Measurements from ENCODE around the gene MMP14. TPM values are rescaled to one million over a fixed set of nuclear protein-coding genes. Genes with fewer than 3 reads are reported as not detected.
A peak's percentile ranks its signal among the peaks of the same experiment; 100 is the strongest.

The MMP14 gene
- total and polyA plus RNA-seq, 2 of the 13 experiments (the other 11 are each of a cell fraction or from before 2014, with no cell fraction given) = 5.2 to 9.8 TPM

DNA sequence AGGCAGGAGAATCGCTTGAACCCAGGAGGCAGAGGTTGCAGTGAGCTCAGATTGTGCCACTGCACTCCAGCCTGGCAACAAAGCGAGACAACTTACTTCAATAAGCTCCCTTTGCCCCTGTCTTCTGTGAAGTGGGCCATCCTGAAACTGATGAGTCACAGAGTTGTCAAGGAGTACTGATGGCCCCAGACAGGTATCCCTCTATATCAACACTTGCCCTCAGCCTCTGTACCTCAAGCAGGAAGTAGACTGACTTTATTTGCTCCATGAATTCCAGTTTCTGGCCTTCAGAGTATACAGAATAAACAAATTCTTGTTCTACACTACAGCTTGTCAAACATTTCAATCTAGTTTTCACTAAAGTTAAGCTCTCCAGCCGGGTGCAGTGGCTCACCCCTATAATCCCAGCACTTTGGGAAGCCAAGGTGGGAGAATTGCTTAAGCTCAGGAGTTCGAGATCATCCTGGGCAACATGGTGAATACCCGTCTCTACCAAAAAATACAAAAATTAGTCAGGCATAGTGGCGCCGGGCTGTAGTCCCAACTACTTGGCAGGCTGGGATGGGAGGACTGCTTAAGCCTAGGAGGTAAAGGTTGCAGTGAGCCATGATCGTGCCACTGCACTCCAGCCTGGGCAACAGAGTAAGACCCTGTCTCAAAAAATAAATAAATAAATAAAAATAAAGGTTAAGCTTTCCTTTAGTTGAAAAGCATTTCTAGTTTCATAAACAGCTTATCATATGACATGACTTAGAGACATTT is 18.8 kb downstream of the MMP14 start (continued):
- TF ChIP-seq, protein P1, sequence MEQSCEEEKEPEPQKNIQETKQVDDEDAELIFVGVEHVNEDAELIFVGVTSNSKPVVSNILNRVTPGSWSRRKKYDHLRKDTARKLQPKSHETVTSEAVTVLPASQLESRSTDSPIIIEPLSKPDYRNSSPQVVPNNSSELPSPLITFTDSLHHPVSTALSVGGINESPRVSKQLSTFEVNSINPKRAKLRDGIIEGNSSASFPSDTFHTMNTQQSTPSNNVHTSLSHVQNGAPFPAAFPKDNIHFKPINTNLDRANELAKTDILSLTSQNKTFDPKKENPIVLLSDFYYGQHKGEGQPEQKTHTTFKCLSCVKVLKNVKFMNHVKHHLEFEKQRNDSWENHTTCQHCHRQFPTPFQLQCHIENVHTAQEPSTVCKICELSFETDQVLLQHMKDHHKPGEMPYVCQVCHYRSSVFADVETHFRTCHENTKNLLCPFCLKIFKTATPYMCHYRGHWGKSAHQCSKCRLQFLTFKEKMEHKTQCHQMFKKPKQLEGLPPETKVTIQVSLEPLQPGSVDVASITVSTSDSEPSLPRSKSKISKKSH (CRISPR knock-in tag; IDR thresholded peaks at IDR 0.05; ENCODE audit: borderline replicate concordance) = no peak
- TF ChIP-seq ZMYM2 (CRISPR knock-in tag; IDR thresholded peaks at IDR 0.05) = no peak
- TF ChIP-seq, protein P2, sequence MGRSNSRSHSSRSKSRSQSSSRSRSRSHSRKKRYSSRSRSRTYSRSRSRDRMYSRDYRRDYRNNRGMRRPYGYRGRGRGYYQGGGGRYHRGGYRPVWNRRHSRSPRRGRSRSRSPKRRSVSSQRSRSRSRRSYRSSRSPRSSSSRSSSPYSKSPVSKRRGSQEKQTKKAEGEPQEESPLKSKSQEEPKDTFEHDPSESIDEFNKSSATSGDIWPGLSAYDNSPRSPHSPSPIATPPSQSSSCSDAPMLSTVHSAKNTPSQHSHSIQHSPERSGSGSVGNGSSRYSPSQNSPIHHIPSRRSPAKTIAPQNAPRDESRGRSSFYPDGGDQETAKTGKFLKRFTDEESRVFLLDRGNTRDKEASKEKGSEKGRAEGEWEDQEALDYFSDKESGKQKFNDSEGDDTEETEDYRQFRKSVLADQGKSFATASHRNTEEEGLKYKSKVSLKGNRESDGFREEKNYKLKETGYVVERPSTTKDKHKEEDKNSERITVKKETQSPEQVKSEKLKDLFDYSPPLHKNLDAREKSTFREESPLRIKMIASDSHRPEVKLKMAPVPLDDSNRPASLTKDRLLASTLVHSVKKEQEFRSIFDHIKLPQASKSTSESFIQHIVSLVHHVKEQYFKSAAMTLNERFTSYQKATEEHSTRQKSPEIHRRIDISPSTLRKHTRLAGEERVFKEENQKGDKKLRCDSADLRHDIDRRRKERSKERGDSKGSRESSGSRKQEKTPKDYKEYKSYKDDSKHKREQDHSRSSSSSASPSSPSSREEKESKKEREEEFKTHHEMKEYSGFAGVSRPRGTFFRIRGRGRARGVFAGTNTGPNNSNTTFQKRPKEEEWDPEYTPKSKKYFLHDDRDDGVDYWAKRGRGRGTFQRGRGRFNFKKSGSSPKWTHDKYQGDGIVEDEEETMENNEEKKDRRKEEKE (IDR thresholded peaks at IDR 0.05) = no peak
- TF ChIP-seq ATM (IDR thresholded peaks at IDR 0.05; ENCODE audit: borderline replicate concordance) = no peak
- TF ChIP-seq ZNF781 (CRISPR knock-in tag; IDR thresholded peaks at IDR 0.05; ENCODE audit: borderline replicate concordance, not compliant biosample characterization) = no peak
- TF ChIP-seq RORA (CRISPR knock-in tag; IDR thresholded peaks at IDR 0.05) = no peak
- peak; percentile 74; the same call in 1 of the 2 replicates for TF ChIP-seq MIXL1 (CRISPR knock-in tag; IDR thresholded peaks at IDR 0.05)
- TF ChIP-seq NFYB (CRISPR knock-in tag; IDR thresholded peaks at IDR 0.05) = no peak
- no peak for TF ChIP-seq HES4 (CRISPR knock-in tag; IDR thresholded peaks at IDR 0.05; ENCODE audit: borderline replicate concordance)
- TF ChIP-seq IKZF4 (CRISPR knock-in tag; IDR thresholded peaks at IDR 0.05; ENCODE audit: borderline replicate concordance, low read depth, not compliant biosample characterization) = no peak
- TF ChIP-seq, protein P3, sequence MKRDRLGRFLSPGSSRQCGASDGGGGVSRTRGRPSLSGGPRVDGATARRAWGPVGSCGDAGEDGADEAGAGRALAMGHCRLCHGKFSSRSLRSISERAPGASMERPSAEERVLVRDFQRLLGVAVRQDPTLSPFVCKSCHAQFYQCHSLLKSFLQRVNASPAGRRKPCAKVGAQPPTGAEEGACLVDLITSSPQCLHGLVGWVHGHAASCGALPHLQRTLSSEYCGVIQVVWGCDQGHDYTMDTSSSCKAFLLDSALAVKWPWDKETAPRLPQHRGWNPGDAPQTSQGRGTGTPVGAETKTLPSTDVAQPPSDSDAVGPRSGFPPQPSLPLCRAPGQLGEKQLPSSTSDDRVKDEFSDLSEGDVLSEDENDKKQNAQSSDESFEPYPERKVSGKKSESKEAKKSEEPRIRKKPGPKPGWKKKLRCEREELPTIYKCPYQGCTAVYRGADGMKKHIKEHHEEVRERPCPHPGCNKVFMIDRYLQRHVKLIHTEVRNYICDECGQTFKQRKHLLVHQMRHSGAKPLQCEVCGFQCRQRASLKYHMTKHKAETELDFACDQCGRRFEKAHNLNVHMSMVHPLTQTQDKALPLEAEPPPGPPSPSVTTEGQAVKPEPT (CRISPR knock-in tag; IDR thresholded peaks at IDR 0.05; ENCODE audit: low read depth) = no peak
- TF ChIP-seq RXRB (CRISPR knock-in tag; IDR thresholded peaks at IDR 0.05; ENCODE audit: borderline replicate concordance) = peak; percentile 43; the same call in 1 of the 2 replicates
- TF ChIP-seq, protein P4, sequence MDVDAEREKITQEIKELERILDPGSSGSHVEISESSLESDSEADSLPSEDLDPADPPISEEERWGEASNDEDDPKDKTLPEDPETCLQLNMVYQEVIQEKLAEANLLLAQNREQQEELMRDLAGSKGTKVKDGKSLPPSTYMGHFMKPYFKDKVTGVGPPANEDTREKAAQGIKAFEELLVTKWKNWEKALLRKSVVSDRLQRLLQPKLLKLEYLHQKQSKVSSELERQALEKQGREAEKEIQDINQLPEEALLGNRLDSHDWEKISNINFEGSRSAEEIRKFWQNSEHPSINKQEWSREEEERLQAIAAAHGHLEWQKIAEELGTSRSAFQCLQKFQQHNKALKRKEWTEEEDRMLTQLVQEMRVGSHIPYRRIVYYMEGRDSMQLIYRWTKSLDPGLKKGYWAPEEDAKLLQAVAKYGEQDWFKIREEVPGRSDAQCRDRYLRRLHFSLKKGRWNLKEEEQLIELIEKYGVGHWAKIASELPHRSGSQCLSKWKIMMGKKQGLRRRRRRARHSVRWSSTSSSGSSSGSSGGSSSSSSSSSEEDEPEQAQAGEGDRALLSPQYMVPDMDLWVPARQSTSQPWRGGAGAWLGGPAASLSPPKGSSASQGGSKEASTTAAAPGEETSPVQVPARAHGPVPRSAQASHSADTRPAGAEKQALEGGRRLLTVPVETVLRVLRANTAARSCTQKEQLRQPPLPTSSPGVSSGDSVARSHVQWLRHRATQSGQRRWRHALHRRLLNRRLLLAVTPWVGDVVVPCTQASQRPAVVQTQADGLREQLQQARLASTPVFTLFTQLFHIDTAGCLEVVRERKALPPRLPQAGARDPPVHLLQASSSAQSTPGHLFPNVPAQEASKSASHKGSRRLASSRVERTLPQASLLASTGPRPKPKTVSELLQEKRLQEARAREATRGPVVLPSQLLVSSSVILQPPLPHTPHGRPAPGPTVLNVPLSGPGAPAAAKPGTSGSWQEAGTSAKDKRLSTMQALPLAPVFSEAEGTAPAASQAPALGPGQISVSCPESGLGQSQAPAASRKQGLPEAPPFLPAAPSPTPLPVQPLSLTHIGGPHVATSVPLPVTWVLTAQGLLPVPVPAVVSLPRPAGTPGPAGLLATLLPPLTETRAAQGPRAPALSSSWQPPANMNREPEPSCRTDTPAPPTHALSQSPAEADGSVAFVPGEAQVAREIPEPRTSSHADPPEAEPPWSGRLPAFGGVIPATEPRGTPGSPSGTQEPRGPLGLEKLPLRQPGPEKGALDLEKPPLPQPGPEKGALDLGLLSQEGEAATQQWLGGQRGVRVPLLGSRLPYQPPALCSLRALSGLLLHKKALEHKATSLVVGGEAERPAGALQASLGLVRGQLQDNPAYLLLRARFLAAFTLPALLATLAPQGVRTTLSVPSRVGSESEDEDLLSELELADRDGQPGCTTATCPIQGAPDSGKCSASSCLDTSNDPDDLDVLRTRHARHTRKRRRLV (CRISPR knock-in tag; IDR thresholded peaks at IDR 0.05) = no peak
- no peak for TF ChIP-seq PCBP2 (optimal IDR thresholded peaks at IDR 0.05; ENCODE audit: low read depth, low read length, poor library complexity, severe bottlenecking)
- TF ChIP-seq ZNF772 (CRISPR knock-in tag; IDR thresholded peaks at IDR 0.05) = no peak
- TF ChIP-seq NFE2 (CRISPR knock-in tag; IDR thresholded peaks at IDR 0.05) = no peak
- no peak for TF ChIP-seq ZNF570 (CRISPR knock-in tag; IDR thresholded peaks at IDR 0.05; ENCODE audit: borderline replicate concordance)
- TF ChIP-seq ZNF256 (CRISPR knock-in tag; conservative IDR thresholded peaks at IDR 0.05) = peak; percentile 75; the same call in 1 of the 2 replicates
